Kidney tubule cell (primary cell): Measurements from ENCODE around the gene ANXA7.

Source experiments
- DNase-seq: peaks from one replicate; pipeline ENCODE4 v3.0.0-alpha.2; 2018; ENCODE audit warnings: low spot score

Gene ANXA7

DNA sequence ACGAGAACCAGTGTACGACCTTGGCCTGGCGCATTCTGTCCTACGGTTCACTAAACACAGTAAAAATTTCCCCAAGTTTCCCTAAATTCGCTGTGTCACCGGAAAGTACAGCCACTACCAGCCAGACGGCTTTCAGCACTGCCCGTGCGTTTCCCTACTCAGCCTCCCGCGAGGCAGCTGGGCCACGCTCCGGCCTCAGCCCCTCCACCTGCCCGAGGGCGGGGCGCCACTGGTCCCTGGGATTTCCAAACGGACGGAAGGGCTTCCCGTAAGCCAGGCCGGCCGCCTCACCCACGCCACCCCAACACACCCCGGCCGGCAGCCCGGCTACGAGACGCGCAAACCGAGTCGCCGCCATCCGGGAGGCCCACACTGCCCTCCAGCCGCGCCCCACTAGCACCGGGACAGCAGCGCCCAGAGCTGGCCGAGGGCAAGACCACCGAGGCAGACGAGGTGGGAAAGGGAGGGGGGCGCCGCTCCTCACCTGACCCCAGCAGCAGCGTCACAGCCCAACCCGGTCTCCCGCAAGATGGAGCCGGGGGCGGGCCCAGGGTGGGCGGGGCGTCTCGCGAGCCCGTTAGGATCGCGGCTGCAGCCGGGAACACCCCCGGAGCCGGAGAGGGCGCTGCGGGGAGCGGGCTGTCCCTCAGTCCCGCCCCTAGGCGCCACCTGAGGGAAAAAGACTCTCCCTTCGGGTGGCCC is at the start of gene ANXA7:
Gene ANXA7, minus strand, starts transcription at position 531 of the 702 bp plus-strand sequence. CDS start 13,202 bp downstream, outside the sequence.
- DNase-seq, result peak; percentile 92

DNA sequence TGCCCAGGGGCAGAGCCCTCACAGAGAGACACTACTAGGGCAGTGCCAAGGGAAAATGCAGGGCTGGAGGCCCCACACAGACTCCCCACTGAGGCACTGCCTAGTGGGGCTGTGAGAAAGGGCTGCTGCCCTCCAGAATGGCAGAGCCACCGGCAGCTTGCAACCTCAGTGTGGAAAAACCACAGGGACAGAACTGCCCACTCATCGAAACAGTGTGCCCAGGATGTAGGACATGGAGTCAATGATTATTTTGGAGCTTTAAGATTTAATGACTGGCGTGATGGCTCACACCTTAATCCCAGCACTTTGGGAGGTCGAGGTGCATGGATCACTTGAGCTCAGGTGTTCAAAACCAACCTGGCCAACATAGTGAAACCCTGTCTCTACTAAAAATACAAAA is 47.0 kb upstream of the ANXA7 start:
- DNase-seq, result no peak

DNA sequence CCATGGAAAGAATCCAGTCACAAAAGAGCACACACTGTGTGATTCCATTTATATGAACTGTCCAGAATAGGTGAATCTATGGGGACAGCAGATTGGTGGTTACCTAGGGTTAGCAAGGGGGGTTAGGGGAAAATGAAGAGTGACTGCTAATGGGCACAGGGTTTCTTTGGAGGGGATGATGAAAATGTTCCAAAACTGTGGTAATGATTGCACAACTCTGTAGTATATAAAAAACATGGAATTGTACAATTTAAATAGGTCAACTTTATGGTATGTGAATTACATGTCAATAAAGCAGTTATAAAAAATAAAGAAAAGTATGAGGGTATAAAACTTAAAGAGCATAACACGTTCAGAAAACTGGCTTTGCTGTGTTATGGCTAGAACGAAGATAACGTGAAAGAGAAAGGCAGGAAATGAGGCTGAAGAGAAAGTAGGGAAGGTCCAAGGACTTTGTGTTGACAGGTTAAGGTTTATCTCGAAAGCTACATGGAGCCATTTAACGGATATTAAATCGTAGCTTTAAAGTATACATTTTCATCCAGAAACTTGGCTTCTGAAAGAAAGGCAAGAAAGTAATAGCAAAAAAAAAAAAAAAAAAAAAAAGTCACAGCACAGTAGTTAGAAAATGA is 45.9 kb upstream of the ANXA7 start:
- no peak for DNase-seq

DNA sequence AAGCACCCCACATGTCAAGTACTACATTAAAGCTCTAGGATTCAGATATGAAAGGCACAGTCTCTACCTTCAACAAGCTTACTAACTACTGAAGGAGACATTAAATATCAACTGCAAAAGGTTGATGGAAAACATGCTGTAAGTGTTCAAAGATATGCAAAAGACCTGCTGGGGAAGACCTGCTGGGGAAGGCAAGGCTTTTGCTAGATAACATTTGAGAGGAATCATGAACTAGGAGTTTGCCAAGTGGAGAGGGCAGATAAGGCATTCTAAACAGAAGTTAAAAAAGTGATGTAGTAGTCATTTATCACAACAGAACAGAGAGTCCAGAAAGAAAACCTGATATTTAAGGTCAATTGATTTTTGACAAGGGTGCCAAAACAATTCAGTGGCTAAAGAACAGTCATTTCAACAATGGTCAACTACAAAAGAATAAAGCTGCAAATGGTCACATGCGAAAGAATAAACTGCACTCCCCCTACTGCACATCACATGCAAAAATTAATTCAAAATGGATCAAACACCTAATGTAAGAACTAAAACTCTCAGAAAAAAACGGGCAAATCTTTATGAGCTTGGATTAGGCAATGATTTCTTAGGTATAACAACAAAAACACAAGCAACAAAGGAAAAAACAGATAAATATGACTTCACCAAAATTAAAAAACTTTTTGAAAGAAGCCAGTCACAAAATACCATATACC is 42.5 kb upstream of the ANXA7 start:
- DNase-seq, result no peak

DNA sequence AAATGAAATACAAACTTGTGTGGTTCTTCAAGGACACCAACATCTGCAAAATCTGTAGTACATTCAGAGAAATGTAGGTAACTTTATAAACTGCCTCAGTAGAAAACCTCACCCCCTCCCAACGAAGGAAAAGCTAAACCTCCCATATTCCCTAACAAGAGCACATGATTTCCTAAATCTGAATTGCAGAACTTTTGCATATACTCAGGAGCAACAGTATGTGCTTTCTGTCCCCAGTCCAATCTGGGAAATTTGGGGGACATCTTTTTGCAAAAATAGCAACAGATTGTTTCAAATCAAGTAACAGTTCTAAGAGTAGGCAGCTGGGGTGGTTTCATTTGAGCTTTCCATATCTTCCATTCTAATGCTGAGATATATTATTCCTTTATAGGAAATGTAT is 35.3 kb upstream of the ANXA7 start:
- DNase-seq, result no peak

DNA sequence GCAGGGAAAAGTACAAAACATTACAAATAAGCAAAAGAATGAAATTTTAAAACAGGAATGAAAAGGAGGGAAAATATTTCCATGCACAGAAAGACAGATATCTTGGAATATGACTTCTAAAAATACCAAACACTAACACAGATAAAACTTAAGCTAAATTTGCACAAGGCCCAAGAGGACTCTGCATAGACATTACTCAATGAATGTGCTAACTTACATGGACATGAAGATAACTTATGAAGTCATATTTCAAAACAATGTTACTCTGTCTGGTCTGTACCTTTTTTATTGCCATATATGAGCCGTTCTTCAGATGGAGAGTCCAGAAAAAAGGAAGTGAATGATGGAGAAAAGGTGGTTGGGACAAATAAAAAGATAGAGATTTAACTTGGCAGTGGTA is 34.5 kb upstream of the ANXA7 start:
- no peak for DNase-seq

DNA sequence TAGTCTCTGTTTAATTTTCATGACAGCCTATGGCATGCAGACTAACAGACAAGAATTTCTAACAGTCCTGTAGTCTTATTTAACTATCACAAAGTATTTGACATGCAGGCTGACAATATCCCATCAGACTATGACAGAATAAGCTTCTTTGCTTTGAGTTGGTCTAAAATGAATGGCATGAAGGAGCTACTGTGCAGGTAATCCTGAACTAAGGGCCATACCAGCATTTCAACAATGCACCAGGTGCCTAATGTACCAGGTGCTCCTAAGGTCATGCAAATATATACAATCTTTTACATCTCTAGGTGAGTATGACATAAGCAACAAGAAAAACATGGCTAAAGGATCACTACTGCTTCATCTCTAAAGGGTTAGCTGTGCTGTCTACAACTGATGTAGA is 33.1 kb upstream of the ANXA7 start:
- DNase-seq, result no peak

DNA sequence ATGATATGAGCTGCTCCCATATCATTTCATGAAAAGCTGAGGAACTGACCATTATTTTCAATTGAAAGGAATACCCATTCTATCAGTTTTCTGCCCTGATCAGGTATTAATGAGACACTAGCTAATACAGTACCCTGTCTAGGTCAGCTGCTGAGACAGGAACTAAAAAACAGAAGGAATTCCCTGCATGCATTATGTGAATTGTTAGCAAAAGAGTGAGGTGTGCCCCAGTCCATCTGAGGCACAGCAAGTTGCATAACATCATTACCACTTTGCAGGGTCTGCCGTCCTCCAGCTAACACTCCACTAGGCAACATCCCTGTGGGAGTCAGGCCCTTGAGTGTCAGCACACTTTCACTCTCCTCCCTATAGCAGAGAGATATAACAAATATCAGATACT is 30.6 kb upstream of the ANXA7 start:
- no peak for DNase-seq

DNA sequence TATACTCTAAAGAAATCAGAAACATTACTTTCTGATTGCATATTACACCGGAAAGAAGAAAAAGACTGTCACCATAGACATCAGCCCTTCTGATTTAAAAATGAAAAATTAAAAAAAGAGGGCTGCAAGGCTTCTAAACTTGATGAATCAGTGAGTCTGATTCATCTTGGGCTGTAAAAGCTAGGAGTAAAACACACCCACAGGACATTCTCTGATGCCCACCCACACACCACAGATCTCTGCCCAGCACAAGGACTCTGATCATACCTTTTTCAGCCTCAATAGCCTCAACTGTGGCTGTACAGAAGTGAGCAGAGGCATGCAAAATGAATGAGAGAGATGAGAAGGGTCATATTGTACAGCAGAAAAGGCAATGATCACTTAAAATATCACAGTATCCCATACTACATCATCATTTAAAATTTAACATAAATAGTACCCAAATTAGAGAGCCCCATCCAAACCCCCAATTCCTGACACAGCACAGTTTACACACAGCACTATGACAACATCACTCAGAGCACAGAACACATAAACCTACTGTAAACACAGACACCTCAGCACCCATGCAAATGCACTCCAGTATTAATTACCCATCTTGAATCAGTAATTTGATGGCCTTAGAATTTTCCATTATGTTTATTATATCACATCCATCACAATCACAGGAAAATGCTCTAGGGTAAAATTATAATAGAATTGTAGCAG is 25.9 kb upstream of the ANXA7 start:
- DNase-seq, result peak; percentile 65

DNA sequence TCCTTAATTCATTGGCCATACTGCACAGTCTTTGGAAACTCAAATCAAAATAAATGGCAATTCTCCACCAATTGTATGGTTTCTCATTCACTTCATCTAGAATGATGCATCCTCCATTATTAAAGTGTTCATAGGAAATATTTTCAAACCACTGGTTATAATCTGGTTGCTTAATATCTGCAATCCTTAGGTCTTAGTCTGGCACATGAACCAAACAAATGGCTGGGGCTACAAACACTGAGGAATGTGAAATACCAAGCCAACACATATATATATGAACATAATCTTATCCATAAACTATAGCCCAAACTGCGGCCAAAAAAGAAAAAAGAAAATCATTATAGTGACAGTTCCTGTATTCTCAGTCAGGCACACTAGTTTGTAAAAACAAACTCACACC is 25.2 kb upstream of the ANXA7 start:
- no peak for DNase-seq

DNA sequence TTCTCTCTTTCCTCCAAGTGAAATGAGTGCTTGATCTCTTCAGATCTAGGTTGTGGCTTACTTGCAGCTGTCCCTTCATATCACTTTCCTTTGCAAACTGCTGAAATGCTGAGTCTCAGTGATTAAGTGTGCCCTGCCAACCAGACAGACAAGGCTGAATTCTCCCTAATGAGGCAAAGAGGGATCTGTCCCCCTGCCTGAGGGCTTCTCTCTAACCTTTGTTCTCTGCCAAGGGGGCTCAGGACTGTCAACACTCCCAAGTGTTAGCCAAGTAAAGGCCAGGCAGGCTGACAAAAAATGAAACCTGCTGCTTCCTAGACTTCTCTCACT is 19.6 kb upstream of the ANXA7 start, which contains the start of gene MSS51:
Gene MSS51, minus strand, starts transcription at position 24 of the 330 bp plus-strand sequence. CDS start 5,277 bp downstream, outside the sequence.
- DNase-seq, result no peak

DNA sequence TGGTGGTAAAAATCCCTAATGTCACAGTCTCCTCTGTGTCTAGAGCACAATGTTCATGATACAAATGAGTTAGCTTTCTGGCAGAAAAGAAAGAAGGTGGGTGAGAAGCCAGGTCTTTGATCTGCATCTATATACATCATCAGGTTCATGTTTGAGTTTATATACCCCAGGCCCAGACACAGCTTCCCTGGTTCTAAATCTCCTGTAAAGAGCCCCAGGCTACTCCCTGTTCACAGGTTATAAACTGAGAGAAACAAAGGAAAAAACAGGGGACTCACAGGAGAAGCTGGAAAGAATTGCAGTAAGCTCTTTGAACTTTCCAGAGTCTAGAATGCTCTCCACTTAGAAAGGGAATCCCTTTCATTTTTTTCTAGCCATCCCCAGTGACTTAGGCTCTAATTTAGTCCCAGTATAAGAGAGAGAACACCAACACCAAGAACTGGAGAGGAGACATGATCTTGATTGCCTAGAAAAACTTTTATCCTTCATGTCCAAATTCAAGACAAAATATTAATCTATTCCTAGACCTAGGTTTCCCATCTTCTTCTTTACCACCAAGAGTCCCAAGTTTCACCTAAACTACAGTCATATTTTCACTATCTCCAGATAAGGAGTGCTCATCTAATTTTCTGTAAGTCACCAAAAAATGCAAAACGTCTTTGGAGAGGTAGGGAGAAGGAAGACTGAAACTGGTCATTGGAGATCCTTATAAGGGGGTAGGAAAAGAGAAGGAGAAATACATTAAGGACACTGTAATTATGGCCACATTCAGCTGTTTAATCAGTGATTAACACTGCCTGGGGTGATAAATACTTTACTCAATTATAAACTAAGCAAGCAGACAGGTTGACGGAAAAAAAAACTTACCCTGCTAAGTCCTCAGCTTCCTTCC is 19.0 kb upstream of the ANXA7 start:
- no peak for DNase-seq

DNA sequence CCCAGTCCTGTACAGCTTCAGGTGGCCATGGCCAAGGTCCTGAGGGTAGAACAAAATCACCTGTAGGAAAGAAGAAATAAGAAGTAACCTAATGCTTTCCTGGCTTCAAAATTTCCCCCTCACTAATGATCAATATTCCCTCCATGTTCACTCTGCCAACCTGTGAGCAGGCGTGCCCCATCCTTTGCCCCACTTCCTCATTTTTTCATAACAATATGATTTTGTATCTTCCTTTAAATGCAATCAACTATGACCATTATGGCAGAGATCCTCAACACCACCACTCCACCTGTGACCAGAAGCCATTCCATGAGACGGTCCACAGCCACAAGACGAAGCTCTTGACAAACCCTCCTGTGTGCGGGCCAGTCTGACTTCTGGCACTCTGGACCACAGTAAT is 12.5 kb upstream of the ANXA7 start:
- no peak for DNase-seq

DNA sequence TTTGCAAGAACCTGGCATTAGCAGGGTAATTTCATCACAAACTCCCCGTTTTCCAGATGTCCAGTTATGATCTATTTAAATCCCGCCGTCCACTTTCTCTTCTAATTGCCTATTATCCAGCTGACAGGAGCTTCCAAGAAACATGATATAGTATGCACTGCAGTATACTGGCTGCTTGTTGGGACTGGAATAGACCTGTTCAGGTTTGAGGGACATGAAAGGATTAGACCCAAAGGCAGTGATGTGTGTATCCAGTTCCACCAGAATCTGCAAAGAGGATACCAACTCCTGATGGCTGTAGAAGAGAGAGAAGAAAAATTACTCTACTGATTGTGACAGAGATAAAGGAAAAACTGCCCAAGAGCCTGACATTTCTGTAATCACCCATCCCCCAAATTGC is 10.6 kb upstream of the ANXA7 start:
- DNase-seq, result no peak

DNA sequence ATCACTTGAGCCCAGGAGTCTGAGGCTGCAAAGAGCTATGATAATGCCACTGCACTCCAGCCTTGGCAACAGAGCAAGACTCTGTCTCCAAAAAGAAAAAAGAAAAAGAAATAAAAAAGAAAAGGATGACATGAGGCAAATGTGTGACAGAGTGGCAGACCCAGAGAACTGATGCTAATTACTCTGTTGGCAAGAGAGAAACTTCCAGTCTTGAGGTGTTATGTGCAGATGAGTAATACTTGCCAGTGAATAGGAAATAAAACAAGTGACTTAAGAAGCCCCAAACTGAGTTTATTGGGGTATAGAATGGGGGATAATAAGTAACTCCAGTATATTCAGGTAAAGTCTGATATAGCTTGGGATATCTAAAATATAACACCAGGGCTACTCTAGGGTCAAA is 9.5 kb upstream of the ANXA7 start:
- no peak for DNase-seq

DNA sequence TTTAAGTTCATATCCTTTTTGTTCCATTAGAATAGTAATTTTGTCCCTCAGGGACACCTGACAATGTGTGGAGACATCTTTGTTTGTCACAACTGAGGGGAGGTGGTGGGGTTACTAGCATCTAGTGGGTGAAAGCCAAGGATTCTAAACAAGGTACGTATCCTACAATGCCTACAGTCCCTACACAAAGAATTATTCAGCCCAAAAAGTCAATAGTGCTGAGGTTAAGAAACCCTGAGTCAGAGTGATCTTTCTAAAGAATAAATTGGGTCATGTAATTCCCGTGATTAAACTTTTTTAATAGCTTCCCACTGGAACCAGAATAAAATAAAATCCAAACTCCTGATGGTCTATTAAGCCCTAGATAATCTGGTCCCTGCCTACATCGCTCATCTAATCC is 2.7 kb upstream of the ANXA7 start:
- no peak for DNase-seq

DNA sequence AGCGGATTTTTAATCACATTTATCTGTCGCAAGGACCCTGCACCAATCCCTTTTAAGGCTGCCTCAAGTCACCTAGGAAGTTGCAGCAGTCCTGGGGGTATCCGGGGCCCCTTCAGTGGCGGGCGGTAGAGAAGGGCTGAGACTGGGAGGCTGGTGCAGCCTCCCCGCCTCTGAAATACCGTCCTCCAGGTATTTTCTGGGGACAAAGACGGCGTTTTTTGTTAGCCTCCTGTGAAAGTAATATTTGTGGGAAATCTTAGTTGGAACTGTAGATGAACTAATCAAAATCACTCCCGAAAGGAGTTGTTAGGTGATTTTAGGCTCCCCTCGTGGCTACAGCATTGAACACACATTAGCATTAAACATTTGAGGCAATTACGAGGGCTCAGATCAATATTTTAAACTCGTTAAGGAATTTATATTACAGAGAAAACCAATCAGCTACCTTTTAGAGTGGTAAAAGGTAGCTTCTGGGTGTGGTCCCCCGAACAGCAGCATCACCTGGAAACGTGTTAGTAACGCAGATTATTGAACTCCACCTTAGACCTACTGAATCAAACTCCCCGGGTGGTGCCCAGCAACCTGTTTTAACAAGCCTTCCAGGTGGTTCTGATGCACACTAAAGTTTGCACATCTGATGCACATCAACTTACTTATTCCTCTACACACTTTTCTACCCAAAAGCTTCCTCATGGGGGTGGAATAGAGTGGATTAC is 530 bp upstream of the ANXA7 start:
- DNase-seq, result peak; percentile 12

DNA sequence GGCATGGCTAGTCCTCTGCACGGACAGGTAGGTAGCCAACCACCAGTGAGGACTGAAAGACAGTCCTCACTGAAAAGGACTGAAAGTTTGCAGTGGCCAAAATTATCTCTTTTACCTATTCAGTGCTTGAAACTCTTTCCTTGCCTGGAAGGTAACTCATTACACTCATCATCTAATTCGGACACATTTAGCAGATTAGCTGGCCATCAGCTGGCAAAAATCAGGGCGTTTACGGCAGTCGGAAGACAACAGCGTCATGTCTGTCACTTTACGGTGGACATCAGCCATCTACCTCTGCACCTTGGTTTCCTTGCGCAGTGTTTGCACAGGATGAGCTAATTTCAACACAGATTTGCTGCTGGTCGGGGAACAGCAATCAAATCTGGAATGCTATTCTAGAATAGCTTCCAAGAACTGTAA is 740 bp downstream of the ANXA7 start:
- peak; percentile 76 for DNase-seq

DNA sequence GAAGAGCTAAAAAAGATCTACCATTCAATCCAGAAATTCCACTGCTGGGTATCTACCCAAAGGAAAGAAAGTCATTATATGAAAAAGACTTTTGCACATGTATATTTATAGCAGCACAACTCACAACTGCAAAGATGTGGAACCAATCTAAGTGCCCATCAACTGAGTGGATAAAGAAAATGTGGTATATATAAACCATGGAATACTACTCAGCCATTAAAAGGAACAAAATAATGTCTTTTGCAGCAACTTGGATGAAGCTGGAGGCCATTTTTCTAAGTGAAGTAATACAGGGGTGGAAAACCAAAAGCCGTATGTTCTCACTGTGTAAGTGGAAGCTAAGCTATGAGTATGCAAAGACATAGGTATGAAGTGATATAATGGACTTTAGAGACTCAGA is 3.0 kb downstream of the ANXA7 start:
- no peak for DNase-seq

DNA sequence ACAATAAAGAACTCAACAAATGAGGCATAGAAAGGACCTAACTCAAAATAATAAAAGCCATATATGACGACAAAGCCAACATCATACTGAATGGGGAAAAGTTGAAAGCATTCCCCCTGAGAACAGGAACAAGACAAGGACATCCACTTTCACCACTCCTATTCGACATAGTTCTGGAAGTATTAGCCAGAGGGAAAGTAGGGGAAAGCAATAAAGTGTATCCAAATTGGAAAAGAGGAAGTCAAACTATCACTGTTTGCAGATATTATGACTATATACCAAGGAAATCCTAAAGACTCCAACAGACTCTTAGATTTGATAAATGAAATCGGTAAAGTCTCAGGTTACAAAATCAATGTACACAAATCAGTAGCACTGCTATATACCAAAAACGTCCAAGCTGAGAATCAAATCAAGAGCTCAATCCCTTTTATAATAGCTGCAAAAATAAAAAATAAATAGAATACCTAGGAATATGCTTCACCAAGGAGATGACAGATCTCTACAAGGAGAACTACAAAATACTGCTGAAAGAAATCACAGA is 4.8 kb downstream of the ANXA7 start:
- no peak for DNase-seq

DNA sequence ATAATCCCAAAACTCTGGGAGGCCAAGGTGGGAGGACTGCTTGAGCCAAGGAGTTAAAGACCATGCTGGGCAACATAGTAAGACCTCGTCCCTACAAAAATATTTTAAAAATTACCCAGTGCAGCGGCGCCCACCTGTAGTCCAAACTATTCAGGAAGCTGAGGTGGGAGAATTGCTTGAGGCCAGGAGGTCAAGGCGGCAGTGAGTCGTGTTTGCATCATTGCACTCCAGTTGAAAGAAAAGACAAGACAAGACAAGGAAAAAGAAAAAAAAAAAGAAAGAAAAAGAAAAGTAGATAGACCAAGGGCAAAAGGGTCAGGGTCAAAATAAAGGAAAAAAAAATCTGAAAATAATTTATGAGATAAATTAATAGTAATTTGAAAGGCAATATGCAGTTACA is 5.8 kb downstream of the ANXA7 start:
- peak; percentile 51 for DNase-seq
